A549 (cell line): ENCODE results near the gene IFFO2. TPM values are rescaled to one million over a fixed set of nuclear protein-coding genes. Genes with fewer than 3 reads are reported as not detected.

Source experiments
- ATAC-seq, 2 experiments: fragments of 200-7000 bp in 1 of 2; fragments of >200 bp in 1 of 2; cut with Nextera tagmentation in 1 of 2; cut with Tn5 transposase in 1 of 2; 3 replicates each; pipeline versions ENCODE4 v1.8.0 to v1.9.1; 2018 to 2020; ENCODE audit warnings: mild to moderate bottlenecking in 1 of 2, moderate library complexity in 1 of 2
- CTCF ChIA-PET: fragments of 300-600 bp; sonication (Branson Sonifier 250); formaldehyde crosslinking; extraction: SDS; loops from one replicate; lab custom pipeline; 2021; ENCODE audit warnings: antibody characterized with exemption, inconsistent platforms; lab: Yijun Ruan, JAX
- POLR2A ChIA-PET: fragments of 350-600 bp; formaldehyde crosslinking; extraction: SDS; loops from one replicate; lab custom pipeline; 2021; ENCODE audit warnings: antibody characterized with exemption, inconsistent platforms; lab: Yijun Ruan, JAX
- DNase-seq, 2 experiments: peaks; one replicate each; pipeline versions ENCODE4 v3.0.0 to v3.0.0-alpha.2; 2011 to 2016; ENCODE audit warnings: low read depth in 1 of 2, low spot score in 1 of 2
- FAIRE-seq: peaks from 2 replicates; lab custom pipeline; 2011; peaks lifted over from hg19 to GRCh38; lab: Jason Lieb, UNC
- H3K27ac ChIP-seq, 2 experiments: fragments of >200 bp; sonication (Bioruptor Twin); formaldehyde crosslinking; 3 replicates each; pipeline ENCODE4 v1.5.1; 2016 to 2017
- H3K4me1 ChIP-seq: fragments of >200 bp; sonication (Bioruptor Twin); formaldehyde crosslinking; 3 replicates; pipeline ENCODE4 v1.6.1; 2016
- H3K4me2 ChIP-seq: fragments of >200 bp; sonication (Bioruptor Twin); formaldehyde crosslinking; 3 replicates; pipeline ENCODE4 v1.6.1; 2016
- H3K4me3 ChIP-seq: fragments of >200 bp; sonication (Bioruptor Twin); formaldehyde crosslinking; 3 replicates; pipeline ENCODE4 v1.5.1; 2016
- H3K9me3 ChIP-seq: fragments of >200 bp; sonication (Bioruptor Twin); formaldehyde crosslinking; 3 replicates; pipeline ENCODE4 v1.6.1; 2016
- CHD4 ChIP-seq: fragments of 200-600 bp; sonication (generic); IDR thresholded peaks from 2 replicates; pipeline ENCODE4 v1.6.1; 2016; ENCODE audit warnings: antibody characterized with exemption, mild to moderate bottlenecking, borderline replicate concordance
- ELK1 ChIP-seq: fragments of 150-350 bp; IDR thresholded peaks from 2 replicates; pipeline ENCODE4 v1.6.1; 2014; ENCODE audit warnings: low read depth, mild to moderate bottlenecking, low read length
- FOSL2 ChIP-seq, 2 experiments: fragments of 450-650 bp in 1 of 2; fragments of >200 bp in 1 of 2; sonication (Bioruptor Twin) in 1 of 2; formaldehyde crosslinking; IDR thresholded peaks; 2 replicates each; pipeline versions ENCODE4 v1.5.0 to v1.6.1; 2016 to 2020; ENCODE audit warnings: mild to moderate bottlenecking in 1 of 2, moderate library complexity in 1 of 2
- HMGXB4 ChIP-seq: fragments of 250-450 bp; sonication (Bioruptor Pico); IDR thresholded peaks from 2 replicates; pipeline ENCODE4 v1.5.0; 2021; ENCODE audit warnings: mild to moderate bottlenecking, moderate library complexity, borderline replicate concordance
- JUNB ChIP-seq: fragments of >200 bp; sonication (Bioruptor Twin); formaldehyde crosslinking; IDR thresholded peaks from 2 replicates; pipeline ENCODE4 v1.6.1; 2016
- MYC ChIP-seq: IDR thresholded peaks from 2 replicates; pipeline ENCODE4 v1.6.1; 2012; ENCODE audit warnings: mild to moderate bottlenecking, inconsistent platforms, low read length, improper control_type of control experiment, borderline replicate concordance
- NR3C1 ChIP-seq: fragments of >200 bp; sonication (Bioruptor Twin); formaldehyde crosslinking; IDR thresholded peaks from 3 replicates; pipeline ENCODE4 v1.6.1; 2017
- POLR2AphosphoS2 ChIP-seq: conservative IDR thresholded peaks from 2 replicates; pipeline ENCODE4 v1.6.1; 2012; ENCODE audit warnings: low read length, improper control_type of control experiment, inconsistent platforms
- RCOR1 ChIP-seq: fragments of 150-350 bp; IDR thresholded peaks from 2 replicates; pipeline ENCODE4 v1.6.1; 2014; ENCODE audit warnings: antibody characterized with exemption, low read length, low read depth
- REST ChIP-seq: fragments of 200-600 bp; sonication (generic); IDR thresholded peaks from 2 replicates; pipeline ENCODE4 v1.6.1; 2016; ENCODE audit warnings: antibody characterized with exemption, mild to moderate bottlenecking, moderate library complexity
- RFX5 ChIP-seq: fragments of 450-650 bp; IDR thresholded peaks from 2 replicates; pipeline ENCODE4 v1.7.1; 2014; ENCODE audit warnings: antibody characterized with exemption, mild to moderate bottlenecking, moderate library complexity
- RNF2 ChIP-seq: fragments of 200-600 bp; sonication (generic); IDR thresholded peaks from 2 replicates; pipeline ENCODE4 v1.6.1; 2016; ENCODE audit warnings: low read depth, mild to moderate bottlenecking, antibody characterized with exemption, moderate library complexity, borderline replicate concordance
- SMC3 ChIP-seq: fragments of >200 bp; sonication (Bioruptor Twin); formaldehyde crosslinking; IDR thresholded peaks from 3 replicates; pipeline ENCODE4 v1.6.1; 2018; ENCODE audit warnings: inconsistent platforms
- USF2 ChIP-seq: fragments of 450-650 bp; IDR thresholded peaks from 2 replicates; pipeline ENCODE4 v1.6.1; 2014; ENCODE audit warnings: antibody characterized with exemption
- WGBS: methylation state at CpG from one replicate; pipeline ENCODE4 v1.1.6; 2017; ENCODE audit errors: missing lambda C conversion rate; 5-methylcytosine and 5-hydroxymethylcytosine counted together
- polyA plus RNA-seq, 4 experiments: library from polyadenylated mRNA; depleted of rRNA in 3 of 4; stranded (reverse); fragments of >200 nt; fragmentation: RNase III in 1 of 4; extraction: RNeasy Plus Mini Kit Qiagen cat#74134 plus additional on column Dnase treatment in 1 of 4; gene quantifications; 2 replicates in 3 of 4; 3 replicates in 1 of 4; pipeline ENCODE4 v1.2.3, GENCODE V29; 2011 to 2017

The IFFO2 gene
- polyA plus RNA-seq, 2 of the 4 experiments (the other 2 are of a cell fraction): 24.3 to 53.9 TPM

GRCh38 chr1:18940303-18941020, 16.0 kb downstream of the IFFO2 start (continued):
- TF ChIP-seq RNF2 (no peak), RFX5 (no peak), CHD4 (no peak), FOSL2 (IDR thresholded peaks at IDR 0.05) (no peak), FOSL2 (CRISPR knock-in tag; IDR thresholded peaks at IDR 0.05) (no peak), POLR2AphosphoS2 (no peak), MYC (no peak)

GRCh38 chr1:18939398-18940302, 16.8 kb downstream of the IFFO2 start:
- Histone ChIP-seq H3K27ac (peak overlapping the region in 1 of 2 experiments; percentile 79; a peak in 3 of 6 replicates), H3K4me2 (peak overlapping the region; percentile 36; the same call in 2 of the 3 replicates)
- no peak for ATAC-seq

GRCh38 chr1:18938707-18939070, 17.8 kb downstream of the IFFO2 start:
- Histone ChIP-seq H3K4me3 (no peak overlapping the region), H3K9me3 (no peaks in the 10 kb centered on the region), H3K27ac (peak overlapping the region in 1 of 2 experiments; percentile 79; a peak in 3 of 6 replicates), H3K4me1 (peaks cover 69% of the 10 kb centered on the region), H3K4me2 (peak overlapping the region; percentile 36)
- ChIA-PET POLR2A (no interaction called here), CTCF (interaction anchor here (0.7 to 3.0 kb wide), 2 partner anchors 25 to 30 kb away, joined by 3 to 23 read pairs; no protein-coding TSS in a partner anchor)
- no peak for FAIRE-seq
- DNase-seq: no peak
- WGBS: no CpG with 5 or more reads among the region's 2 CpGs
- peak in 1 of 2 experiments; percentile 8; a peak in 3 of 6 replicates for ATAC-seq
- TF ChIP-seq POLR2AphosphoS2: no peak
- TF ChIP-seq HMGXB4 (CRISPR knock-in tag): no peak

More at GRCh38 chr1:18939398-18940302, 16.8 kb downstream of the IFFO2 start:
- no peak for TF ChIP-seq SMC3
- no peak for FAIRE-seq
- ChIA-PET CTCF (interaction anchor here (1.0 to 3.0 kb wide), 4 partner anchors 26 to 158 kb away, joined by 3 to 23 read pairs (median 4); no protein-coding TSS in a partner anchor), POLR2A (no interaction called here)
- Histone ChIP-seq H3K4me1 (peaks cover 72% of the 10 kb centered on the region), H3K4me3 (no peak overlapping the region), H3K9me3 (no peaks in the 10 kb centered on the region)
- no peak for DNase-seq
- WGBS: 72% methylated on average over 6 of the region's 7 CpGs

- no peaks in the 10 kb centered on the region for H3K9me3 ChIP-seq
- POLR2A ChIA-PET: no interaction called here
- H3K4me2 ChIP-seq: peak overlapping the region; percentile 36; the same call in 2 of the 3 replicates
- no peak overlapping the region for H3K4me3 ChIP-seq
- CTCF ChIA-PET: interaction anchor here (0.7 to 3.0 kb wide), 4 partner anchors 11 to 31 kb away, joined by 3 to 23 read pairs (median 6); no protein-coding TSS in a partner anchor
- H3K4me1 ChIP-seq: peaks cover 74% of the 10 kb centered on the region
- peak; percentile 48 to 49; a peak in 4 of 6 replicates for ATAC-seq
- no peak for FAIRE-seq
- peak overlapping the region in 1 of 2 experiments; percentile 79; a peak in 3 of 6 replicates for H3K27ac ChIP-seq
- DNase-seq: no peak
- 89% methylated on average over 9 of the region's 14 CpGs for WGBS
- no peak for TF ChIP-seq RCOR1
- no peak for TF ChIP-seq ELK1
- TF ChIP-seq JUNB: no peak
- TF ChIP-seq REST: no peak
- no peak for TF ChIP-seq HMGXB4 (CRISPR knock-in tag)
- TF ChIP-seq NR3C1: no peak
- no peak for TF ChIP-seq USF2
Measured at GRCh38 chr1:18938008-18938706, 18.3 kb downstream of the IFFO2 start.
